NCI-H2029 treated with DMSO at 0.1 percent for 48 hours (cell line): ENCODE data around the gene INHBB.
"Not testable (repeated sequence)": the region's sequence is repeated elsewhere in the genome, so short reads cannot be mapped to it uniquely, and the experiment has no call there.

ENCODE experiments used
- DNase-seq: peaks from one replicate; lab custom pipeline; 2025; lab: John Stamatoyannopoulos, UW

The INHBB gene

GRCh38 chr2:120316528-120317179 is 29.3 kb upstream of the INHBB start:
- DNase-seq = no peak

GRCh38 chr2:120317180-120317533 is 28.8 kb upstream of the INHBB start:
- DNase-seq = no peak

- DNase-seq = no peak
Measured at GRCh38 chr2:120317916-120318315, 28.0 kb upstream of the INHBB start.

- no peak for DNase-seq
Measured at GRCh38 chr2:120318626-120319025, 27.3 kb upstream of the INHBB start.

GRCh38 chr2:120319123-120319522 is 26.8 kb upstream of the INHBB start:
- no peak for DNase-seq

- no peak for DNase-seq
Measured at GRCh38 chr2:120319686-120320317, 26.1 kb upstream of the INHBB start.

- DNase-seq = no peak
Measured at GRCh38 chr2:120320318-120320851, 25.6 kb upstream of the INHBB start.

GRCh38 chr2:120320887-120321556 is 24.9 kb upstream of the INHBB start:
- not testable (repeated sequence) for DNase-seq

- no peak for DNase-seq
Measured at GRCh38 chr2:120321721-120322284, 24.1 kb upstream of the INHBB start.

GRCh38 chr2:120322329-120322728 is 23.6 kb upstream of the INHBB start:
- DNase-seq = no peak

GRCh38 chr2:120323214-120323613 is 22.7 kb upstream of the INHBB start:
- no peak for DNase-seq

- DNase-seq = no peak
Measured at GRCh38 chr2:120323807-120324399, 22.0 kb upstream of the INHBB start.

- DNase-seq = no peak
Measured at GRCh38 chr2:120324933-120325332, 21.0 kb upstream of the INHBB start.

GRCh38 chr2:120326066-120326465 is 19.9 kb upstream of the INHBB start:
- DNase-seq = no peak

- DNase-seq = no peak
Measured at GRCh38 chr2:120330946-120331822, 14.8 kb upstream of the INHBB start.

- DNase-seq = no peak
Measured at GRCh38 chr2:120331903-120332302, 14.0 kb upstream of the INHBB start.

GRCh38 chr2:120332384-120332783 is 13.6 kb upstream of the INHBB start:
- no peak for DNase-seq

GRCh38 chr2:120334068-120334467 is 11.9 kb upstream of the INHBB start:
- DNase-seq = no peak

- DNase-seq = no peak
Measured at GRCh38 chr2:120336749-120337148, 9.2 kb upstream of the INHBB start.

GRCh38 chr2:120338015-120338414 is 7.9 kb upstream of the INHBB start:
- no peak for DNase-seq

- DNase-seq = no peak
Measured at GRCh38 chr2:120341977-120342376, 4.0 kb upstream of the INHBB start.
